Activated gamma-delta T cell treated with anti-CD3 and anti-CD28 coated beads, Interleukin-2, amount 50 U/mL, for 16 hours (primary cell): ENCODE measurements around the gene PEAR1.

Source experiments
- DNase-seq: peaks from one replicate; pipeline ENCODE4 v3.0.0-alpha.2; 2020; ENCODE audit warnings: low read depth

Gene PEAR1

DNA sequence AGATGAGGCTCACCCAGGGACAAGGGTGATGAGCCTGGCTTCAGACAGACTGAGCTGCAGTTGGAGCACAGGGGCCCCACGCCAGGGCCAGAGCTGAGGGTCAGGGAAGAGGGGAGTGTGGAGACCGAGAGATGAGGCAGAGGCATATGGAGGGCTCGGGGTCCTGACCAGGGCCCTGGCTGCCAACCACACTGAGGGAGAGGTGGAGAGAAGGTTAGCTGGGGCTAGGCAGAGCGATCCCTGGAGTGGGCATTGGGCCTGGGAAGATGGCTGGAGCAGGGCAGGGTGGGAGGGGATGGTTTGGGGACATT, 8.0 kb downstream of the PEAR1 start:
- DNase-seq: no peak

DNA sequence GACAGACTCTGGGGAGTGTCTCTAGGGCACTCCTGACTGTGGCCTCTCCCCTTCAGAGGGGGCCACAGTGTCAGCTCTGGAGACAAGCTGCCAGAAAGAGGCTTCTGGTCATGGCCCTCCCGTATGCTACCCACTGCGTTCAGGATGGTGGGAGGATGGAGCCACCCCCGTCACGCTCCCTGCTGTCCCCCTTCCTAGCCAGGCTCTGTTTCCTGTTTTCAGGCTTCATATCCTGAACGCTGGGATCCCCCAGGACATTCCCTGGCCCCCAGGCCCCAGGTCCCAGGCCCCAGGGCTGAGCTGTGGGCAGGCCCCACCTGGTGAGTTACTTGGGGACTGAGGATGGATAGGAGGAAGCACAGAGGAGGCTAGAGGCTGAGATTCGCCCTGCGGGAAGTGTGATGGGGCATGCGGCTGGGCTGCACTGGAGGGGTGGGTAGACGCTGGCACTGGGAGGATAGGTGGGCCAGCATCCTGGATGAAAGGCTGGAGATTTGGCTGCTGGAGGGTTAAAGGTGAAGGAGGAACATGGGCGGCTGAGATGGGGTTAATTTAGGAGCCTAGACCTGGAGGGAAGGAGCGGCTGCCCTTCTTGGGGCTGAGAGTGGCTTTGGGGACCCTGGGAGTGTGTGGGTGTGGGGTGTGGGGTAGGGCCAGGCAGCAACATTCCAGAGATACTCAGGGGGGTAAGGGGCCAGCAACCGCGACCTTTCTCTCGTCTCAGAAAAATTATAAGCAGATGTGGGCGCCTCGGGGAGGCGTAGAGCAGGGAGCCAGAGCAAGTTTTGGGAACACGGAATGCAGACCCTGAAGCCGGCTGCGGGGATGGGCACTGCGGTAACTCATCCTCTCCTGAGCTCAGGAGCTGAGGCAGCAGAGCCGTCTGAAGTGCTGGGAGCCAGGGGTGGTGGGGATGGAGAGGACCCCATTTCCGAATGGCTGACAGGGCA, 8.7 kb downstream of the PEAR1 start:
- no peak for DNase-seq

DNA sequence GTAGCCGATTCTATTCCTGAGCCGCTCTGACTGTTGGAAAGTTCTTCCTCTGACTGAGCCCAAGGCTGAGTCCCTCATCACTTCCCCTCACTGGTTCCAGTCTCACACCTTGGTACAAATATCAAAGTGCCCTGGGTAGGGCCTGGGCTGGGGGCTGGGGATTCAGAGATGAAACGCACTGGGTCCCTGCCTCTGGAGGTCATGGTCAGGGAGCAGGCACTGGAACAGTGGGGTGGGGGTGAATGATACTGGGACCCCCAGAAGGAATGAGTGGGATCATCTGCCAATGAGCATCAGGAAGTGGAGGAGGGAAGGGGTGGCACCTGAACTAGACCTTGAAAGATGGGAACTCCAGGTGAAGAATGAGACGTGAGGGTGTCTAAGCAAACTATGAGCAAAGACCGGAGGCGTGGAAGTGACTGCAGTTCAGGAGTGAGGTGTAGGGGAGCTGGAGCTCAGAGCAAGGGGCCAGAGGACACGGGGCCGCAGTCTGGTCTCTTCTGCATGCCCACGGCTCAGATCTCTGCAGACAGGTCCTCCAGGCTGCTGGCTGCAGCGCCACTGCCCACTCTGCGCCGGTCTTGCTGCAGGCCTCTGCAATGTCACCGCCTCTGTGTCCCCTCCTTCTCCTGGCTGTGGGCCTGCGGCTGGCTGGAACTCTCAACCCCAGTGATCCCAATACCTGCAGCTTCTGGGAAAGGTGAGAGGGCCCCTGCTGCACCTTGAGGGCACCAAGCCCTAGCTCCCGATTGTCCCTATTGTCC, 10.0 kb downstream of the PEAR1 start:
- DNase-seq: no peak

DNA sequence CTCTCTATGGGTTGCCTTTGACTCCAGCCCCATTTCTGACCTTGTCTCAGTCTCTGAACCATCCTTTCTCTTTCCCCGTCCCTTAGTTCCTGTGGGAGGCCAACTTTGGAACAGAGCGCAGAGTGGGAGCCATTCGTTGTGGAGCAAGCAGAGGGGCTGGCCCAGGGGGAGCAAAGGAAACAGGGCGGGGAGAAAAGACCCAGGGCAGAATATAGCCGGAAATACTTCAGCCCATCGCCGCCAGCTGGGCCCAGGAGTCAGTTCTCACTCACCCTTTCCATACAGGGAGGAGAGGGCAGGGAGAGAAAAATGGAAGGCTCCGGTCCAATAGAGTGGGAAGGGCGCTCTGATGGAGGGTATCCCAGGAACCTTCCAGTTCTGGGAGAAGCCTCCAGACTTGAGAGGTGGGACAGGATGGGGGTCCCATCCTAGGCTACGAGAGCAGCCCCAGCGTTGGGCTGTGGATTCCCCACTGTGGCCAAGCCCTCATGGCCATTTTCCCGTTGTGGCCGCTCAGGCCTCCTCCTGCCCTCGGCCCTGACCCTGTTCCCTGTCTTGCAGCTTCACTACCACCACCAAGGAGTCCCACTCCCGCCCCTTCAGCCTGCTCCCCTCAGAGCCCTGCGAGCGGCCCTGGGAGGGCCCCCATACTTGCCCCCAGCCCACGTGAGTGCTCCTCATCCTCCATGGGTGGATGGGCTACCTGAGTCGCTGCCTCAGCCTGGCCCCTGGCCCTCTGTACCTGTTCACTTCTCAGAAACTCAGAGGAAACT, 10.9 kb downstream of the PEAR1 start:
- no peak for DNase-seq

DNA sequence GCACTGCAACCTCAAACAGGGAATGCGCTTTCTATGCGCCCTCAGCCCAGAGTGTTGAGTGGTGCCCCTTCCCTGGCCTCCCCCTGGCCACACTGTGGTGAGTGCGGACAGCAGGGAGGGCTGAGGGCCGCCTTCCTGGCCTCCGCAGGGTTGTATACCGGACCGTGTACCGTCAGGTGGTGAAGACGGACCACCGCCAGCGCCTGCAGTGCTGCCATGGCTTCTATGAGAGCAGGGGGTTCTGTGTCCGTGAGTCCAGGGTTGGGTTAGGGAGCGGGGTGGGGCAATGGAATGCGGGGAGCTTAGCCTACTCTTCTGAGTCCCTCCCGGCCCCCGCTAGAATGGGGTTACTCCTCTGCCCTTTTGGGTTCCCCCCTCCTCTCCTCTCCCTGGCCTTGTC, 11.7 kb downstream of the PEAR1 start:
- DNase-seq: no peak

DNA sequence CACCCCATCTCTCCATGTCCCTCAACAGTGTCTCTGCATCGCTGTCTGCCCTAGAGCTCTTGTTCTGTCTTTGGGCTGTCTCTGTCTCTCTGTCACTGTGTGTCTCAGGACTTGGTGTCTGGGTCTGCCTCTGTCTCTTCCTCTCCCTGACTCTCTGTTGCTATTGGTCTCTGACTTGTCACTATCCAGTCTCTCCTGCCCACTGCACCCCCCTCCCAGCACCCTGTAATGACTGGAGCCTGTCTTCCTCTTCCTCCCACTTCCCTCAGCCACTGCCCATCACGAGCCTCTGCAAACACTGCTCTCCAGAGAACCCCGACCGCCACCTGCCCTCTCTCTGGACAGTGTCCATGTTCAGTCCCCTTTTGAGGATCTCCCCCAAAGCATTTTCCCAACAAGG, 12.1 kb downstream of the PEAR1 start:
- no peak for DNase-seq

DNA sequence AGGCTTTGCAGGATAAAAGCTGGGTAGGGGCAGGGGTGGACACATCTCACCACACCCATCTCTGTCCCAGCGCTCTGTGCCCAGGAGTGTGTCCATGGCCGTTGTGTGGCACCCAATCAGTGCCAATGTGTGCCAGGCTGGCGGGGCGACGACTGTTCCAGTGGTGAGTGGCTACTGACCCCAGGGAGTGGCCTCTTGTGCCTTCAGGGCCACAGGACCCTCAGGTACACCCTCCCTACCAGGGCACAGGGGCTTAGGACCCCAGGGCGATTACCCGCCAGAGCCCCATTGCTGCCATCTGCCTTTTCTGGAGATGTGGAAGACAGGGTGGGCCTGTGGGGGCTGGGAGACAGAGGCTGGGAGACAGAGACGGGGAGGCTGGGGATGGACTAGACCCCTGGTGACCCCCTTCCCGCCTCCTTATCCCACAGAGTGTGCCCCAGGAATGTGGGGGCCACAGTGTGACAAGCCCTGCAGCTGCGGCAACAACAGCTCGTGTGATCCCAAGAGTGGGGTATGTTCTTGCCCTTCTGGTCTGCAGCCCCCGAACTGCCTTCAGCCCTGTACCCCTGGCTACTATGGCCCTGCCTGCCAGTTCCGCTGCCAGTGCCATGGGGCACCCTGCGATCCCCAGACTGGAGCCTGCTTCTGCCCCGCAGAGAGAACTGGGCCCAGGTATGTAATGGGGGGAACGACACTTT, 12.8 kb downstream of the PEAR1 start:
- no peak for DNase-seq

DNA sequence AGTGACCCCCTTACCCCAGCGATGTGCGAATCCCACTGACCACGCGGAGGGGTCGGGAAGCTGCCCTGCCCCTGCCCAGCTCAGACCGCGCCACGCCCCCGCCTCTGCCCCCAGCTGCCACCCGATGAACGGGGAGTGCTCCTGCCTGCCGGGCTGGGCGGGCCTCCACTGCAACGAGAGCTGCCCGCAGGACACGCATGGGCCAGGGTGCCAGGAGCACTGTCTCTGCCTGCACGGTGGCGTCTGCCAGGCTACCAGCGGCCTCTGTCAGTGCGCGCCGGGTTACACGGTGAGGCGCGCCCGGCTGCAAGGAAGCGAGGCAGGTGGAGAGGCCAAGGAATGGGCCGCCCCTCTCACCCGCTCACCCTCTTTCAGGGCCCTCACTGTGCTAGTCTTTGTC, 15.0 kb downstream of the PEAR1 start:
- DNase-seq: no peak

DNA sequence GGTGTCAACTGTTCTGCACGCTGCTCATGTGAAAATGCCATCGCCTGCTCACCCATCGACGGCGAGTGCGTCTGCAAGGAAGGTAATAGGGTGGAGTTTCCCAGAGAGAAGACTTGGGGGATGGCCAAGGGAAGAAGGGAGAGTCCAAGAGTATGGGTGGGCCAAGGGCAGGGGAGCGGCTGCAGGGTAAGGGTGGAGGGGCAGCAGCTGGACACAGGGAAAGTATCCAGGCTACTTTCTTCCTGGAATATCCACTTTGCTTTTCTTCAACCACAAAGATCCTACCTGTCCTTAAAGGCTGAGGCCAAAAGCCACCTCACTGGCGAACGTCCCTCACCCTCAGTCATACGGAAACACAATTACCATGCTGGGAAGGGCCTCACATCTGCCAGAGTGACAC, 15.4 kb downstream of the PEAR1 start:
- no peak for DNase-seq

DNA sequence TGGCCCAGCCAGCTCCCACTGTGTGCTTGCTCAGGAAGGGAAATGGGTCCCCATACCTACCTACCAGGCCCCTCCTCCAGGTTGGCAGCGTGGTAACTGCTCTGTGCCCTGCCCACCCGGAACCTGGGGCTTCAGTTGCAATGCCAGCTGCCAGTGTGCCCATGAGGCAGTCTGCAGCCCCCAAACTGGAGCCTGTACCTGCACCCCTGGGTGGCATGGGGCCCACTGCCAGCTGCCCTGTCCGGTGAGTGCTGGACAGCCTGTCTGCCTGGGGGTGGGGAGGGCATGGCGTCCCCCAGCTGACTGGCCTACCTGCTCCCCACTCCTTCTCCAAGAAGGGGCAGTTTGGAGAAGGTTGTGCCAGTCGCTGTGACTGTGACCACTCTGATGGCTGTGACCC, 16.2 kb downstream of the PEAR1 start:
- DNase-seq: no peak

DNA sequence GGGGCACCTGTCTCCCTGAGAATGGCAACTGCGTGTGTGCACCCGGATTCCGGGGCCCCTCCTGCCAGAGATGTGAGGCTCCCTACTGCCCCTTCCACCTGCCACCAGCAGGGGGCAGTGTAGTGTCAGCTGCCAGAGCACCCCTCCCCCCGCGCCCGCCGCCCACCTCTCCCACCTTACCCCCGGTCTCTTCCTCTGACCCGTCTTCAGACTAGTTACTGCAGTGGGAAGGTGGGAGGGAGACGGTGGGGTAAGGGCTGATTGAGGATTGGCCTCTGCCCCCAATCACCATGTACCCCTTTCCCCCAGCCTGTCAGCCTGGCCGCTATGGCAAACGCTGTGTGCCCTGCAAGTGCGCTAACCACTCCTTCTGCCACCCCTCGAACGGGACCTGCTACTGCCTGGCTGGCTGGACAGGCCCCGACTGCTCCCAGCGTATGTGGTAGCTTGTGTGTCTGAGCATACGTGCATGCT, 16.8 kb downstream of the PEAR1 start:
- DNase-seq: peak; percentile 34

DNA sequence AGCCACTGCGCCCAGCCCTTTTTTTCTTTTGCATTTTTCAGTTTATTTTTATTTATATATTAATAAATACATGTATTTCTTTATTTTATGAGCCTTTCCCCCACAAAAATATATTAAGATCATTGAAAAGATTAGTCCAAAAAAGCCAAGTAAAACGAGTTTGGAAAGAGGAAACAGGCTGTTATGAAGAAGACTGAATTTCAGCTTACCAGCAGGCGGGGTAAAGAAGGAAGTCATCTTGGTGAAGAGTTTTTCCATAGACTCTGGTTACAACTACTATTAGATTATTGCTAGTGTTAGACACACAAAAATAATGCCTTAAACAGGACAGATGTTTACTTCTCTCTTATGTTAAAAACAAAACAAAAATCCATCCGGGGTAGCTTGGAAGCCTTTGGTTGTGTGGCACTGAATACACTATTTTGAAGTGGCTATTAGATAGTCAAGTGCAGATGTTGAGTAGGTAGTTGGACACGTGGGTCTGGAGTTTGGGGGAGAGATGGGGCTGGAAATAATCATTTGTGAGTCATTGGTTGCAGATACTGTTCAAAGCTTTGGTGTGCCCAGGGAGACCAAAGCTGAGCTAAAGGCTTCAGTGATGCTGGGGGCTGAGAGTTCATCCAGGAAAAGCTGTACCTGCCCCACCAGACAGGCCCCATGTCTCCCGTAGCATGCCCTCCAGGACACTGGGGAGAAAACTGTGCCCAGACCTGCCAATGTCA, 18.2 kb downstream of the PEAR1 start:
- no peak for DNase-seq

DNA sequence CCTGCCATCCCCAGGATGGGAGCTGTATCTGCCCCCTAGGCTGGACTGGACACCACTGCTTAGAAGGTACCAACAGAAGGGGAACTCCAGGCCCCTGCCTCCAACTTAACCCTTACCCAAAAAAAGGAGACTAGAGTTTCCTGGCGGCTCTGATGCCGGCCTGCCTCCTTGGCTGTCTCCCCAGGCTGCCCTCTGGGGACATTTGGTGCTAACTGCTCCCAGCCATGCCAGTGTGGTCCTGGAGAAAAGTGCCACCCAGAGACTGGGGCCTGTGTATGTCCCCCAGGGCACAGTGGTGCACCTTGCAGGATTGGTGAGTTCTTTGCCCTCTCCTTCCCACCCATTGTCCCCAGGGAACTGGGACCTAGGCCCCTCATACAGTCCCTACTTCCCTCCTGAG, 18.8 kb downstream of the PEAR1 start:
- no peak for DNase-seq

DNA sequence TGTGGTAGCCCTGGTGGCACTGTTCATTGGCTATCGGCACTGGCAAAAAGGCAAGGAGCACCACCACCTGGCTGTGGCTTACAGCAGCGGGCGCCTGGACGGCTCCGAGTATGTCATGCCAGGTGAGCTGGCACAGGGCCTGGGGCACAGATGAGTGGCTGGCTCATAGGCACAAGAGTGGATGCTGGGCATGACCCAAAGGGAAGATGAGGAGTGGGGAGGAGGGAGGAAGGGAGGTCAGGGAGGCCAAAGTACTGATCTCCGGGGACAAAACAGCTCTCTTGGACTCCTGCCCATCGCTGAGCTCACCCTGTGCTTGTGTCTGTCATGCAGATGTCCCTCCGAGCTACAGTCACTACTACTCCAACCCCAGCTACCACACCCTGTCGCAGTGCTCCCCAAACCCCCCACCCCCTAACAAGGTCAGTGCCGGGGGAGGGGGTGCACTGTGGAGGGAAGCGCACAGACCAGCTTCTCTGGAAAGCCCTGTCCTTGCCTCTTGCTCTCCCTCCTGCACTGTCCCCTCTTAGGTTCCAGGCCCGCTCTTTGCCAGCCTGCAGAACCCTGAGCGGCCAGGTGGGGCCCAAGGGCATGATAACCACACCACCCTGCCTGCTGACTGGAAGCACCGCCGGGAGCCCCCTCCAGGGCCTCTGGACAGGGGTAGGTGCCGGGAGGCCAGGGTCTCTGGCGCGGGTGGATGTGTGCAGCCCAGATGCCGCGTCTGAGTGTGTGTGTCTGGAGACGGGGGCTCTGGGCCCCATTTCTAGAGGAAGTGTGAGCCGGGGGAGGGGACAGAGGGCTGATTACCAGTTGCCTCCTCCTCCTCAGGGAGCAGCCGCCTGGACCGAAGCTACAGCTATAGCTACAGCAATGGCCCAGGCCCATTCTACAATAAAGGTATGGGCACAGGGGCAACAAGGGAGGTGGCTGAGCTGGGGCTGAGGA, 19.6 kb downstream of the PEAR1 start:
- DNase-seq: no peak

DNA sequence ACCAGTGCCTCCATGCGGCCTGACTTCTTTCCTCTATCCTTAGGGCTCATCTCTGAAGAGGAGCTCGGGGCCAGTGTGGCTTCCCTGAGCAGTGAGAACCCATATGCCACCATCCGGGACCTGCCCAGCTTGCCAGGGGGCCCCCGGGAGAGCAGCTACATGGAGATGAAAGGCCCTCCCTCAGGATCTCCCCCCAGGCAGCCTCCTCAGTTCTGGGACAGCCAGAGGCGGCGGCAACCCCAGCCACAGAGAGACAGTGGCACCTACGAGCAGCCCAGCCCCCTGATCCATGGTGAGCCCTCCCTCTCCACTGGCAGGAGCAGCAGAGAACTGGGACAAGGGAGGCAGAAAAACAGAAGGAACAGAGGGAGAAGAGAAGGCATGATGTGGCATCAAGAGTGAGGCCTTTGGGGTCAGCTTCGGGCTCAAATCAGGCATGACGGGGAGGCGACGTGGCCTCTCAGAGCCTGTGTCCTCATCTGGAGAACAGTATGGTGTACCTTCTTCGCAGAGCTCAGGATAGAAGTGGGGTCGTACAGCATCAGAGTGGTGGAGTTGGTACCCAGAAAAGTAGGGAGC, 20.4 kb downstream of the PEAR1 start:
- DNase-seq: no peak

DNA sequence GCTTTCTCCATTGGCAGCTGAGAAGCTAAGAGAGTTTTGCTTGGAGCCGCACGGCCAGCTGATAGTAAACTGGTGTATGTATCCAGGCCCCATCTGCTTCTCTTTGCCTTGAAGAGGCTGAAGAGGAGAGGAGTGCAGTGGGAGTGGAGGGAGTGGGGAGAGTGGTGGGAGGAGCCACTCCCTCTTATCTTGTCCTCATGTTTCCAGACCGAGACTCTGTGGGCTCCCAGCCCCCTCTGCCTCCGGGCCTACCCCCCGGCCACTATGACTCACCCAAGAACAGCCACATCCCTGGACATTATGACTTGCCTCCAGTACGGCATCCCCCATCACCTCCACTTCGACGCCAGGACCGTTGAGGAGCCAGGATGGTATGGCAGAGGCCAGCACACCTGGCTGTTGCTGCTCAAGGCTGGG, 20.9 kb downstream of the PEAR1 start:
- no peak for DNase-seq

DNA sequence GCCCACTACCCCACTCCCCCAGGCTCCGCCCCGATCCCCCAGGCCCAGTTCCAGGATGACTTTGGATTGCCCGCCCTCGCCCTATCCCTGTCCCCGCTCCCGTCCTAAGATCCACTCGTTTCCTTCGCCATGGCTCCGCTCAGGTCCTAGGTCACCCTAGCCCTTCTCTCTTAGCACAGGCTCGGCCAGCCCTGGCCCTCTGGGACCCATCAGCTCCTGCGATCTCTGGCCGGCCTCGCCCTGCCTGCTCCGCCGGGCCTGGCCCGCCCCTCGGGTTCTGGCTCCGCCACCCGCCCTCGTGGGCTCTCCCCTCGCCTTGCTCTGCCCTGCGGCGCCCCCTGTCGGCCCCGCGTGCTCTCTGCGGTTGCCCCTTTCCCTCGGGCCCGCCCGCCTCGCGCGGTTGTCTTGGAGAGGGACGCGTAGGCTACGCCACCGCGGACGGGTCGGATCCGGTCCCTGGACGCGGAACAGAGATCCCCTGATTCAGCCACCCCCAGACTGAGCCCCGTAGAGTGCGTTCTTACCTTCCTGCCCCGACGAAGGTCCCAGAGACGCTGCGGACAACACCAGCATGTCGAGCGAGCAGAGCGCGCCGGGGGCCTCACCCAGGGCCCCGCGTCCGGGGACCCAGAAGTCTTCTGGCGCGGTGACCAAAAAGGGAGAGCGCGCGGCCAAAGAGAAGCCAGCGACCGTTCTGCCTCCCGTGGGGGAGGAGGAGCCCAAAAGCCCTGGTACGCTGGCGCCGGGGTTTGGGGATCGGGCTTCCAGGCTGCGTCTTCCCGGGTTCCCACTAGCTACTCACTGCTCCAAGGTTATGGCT, 26.9 kb downstream of the PEAR1 start, which contains the start of gene LRRC71:
Gene LRRC71, plus strand, starts transcription at position 400 of the 820 bp plus-strand sequence. Its CDS starts 172 bp downstream, at position 572.
- peak; percentile 30 for DNase-seq

DNA sequence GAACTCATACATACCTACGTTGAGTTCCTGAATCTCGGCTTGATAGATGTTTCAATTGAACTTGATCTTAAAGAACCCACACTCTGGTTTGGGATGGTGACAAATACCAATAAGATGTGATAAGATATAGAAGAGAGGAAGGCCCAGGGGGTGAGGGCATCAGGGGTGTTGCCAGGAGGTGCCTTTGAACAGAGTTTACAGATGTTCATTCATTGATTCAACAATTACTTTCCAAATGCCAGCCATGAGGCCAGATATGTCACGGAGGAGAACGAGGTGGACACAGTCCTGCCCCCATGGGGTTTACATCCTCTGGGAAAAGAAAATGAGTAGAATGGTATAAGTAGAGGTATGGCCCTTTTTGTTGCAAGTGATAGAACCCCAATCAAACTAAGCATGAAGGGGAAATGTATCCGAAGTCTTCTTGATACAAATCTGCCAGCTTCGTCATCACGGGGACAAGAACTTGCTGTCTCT, 27.6 kb downstream of the PEAR1 start:
- DNase-seq: no peak
